ENCODE measurements around the gene VARS1.
A peak's percentile ranks its signal among the peaks of the same experiment; 100 is the strongest.
"Not testable (repeated sequence)": the region's sequence is repeated elsewhere in the genome, so short reads cannot be mapped to it uniquely, and the experiment has no call there.

VARS1 gene

GRCh38 chr6:31799781-31800180 is 4.2 kb upstream of the VARS1 start:
- Histone ChIP-seq H3K4me1 (no peaks in the 10 kb centered on the region), H3K36me3 (peaks cover 9% of the 10 kb centered on the region; the same call in 1 of the 2 replicates), H3K9me3 (no peaks in the 10 kb centered on the region), H3K4me3 (ENCODE audit: low read depth, low read length) (no peak overlapping the region), H3K27me3 (no peaks in the 10 kb centered on the region)
- TF ChIP-seq, protein P1, sequence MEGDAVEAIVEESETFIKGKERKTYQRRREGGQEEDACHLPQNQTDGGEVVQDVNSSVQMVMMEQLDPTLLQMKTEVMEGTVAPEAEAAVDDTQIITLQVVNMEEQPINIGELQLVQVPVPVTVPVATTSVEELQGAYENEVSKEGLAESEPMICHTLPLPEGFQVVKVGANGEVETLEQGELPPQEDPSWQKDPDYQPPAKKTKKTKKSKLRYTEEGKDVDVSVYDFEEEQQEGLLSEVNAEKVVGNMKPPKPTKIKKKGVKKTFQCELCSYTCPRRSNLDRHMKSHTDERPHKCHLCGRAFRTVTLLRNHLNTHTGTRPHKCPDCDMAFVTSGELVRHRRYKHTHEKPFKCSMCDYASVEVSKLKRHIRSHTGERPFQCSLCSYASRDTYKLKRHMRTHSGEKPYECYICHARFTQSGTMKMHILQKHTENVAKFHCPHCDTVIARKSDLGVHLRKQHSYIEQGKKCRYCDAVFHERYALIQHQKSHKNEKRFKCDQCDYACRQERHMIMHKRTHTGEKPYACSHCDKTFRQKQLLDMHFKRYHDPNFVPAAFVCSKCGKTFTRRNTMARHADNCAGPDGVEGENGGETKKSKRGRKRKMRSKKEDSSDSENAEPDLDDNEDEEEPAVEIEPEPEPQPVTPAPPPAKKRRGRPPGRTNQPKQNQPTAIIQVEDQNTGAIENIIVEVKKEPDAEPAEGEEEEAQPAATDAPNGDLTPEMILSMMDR (IDR thresholded peaks at IDR 0.05; ENCODE audit: low read depth, low read length), result no peak
- DNase-seq, result no peak

GRCh38 chr6:31797588-31797987 is 2.0 kb upstream of the VARS1 start:
- TF ChIP-seq, protein P1 (IDR thresholded peaks at IDR 0.05; ENCODE audit: low read depth, low read length), result no peak
- Histone ChIP-seq H3K36me3 (peaks cover 16% of the 10 kb centered on the region), H3K27me3 (no peaks in the 10 kb centered on the region), H3K4me1 (no peaks in the 10 kb centered on the region), H3K9me3 (no peaks in the 10 kb centered on the region), H3K4me3 (ENCODE audit: low read depth, low read length) (no peak overlapping the region)
- no peak for DNase-seq

GRCh38 chr6:31796993-31797385 is 1.4 kb upstream of the VARS1 start:
- no peak for DNase-seq
- TF ChIP-seq, protein P1 (IDR thresholded peaks at IDR 0.05; ENCODE audit: low read depth, low read length), result no peak

GRCh38 chr6:31794866-31795615 is 511 bp downstream of the VARS1 start:
- peaks cover 38% of the 10 kb centered on the region for H3K36me3 ChIP-seq

More at GRCh38 chr6:31796993-31797385, 1.4 kb upstream of the VARS1 start:
- no peaks in the 10 kb centered on the region for H3K4me1 ChIP-seq
- no peaks in the 10 kb centered on the region for H3K27me3 ChIP-seq
- no peaks in the 10 kb centered on the region for H3K9me3 ChIP-seq
- H3K4me3 ChIP-seq (ENCODE audit: low read depth, low read length), result no peak overlapping the region
- H3K36me3 ChIP-seq, result peaks cover 19% of the 10 kb centered on the region

DNA sequence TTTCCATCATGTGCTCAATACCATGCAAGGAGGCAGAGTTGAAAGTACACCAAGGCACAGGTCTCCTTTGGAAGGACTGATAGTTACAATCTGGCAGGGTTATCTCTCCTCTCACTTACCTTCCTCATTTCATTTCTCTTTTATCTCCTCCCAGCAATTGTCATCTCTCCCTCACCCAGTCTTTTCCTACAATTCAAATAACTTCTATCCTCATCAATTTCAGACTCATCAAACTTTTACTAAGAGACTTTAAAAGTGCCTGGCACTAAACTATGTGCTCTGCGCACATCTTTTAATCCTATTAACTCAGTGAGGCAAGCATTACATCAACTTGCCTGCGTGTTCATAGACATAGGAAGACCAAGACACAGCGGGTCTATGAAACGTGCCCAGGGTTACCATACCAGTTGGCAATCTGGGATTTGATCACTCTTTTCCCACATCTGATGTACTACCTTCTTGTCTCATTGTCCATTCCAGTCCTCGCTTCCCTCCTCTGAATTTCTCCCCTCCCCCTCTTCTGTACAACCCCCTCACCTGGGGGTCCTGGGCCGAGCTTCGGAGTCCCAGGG is 1.2 kb downstream of the VARS1 start:
- Histone ChIP-seq H3K4me1 (no peaks in the 10 kb centered on the region), H3K36me3 (peaks cover 42% of the 10 kb centered on the region), H3K4me3 (ENCODE audit: low read depth, low read length) (peak overlapping the region; percentile 100), H3K27me3 (no peaks in the 10 kb centered on the region), H3K9me3 (no peaks in the 10 kb centered on the region)
- TF ChIP-seq, protein P1 (IDR thresholded peaks at IDR 0.05; ENCODE audit: low read depth, low read length), result no peak
- no peak for DNase-seq

More at GRCh38 chr6:31794866-31795615, 511 bp downstream of the VARS1 start:
- TF ChIP-seq, protein P1 (IDR thresholded peaks at IDR 0.05; ENCODE audit: low read depth, low read length), result no peak
- no peak for DNase-seq
- Histone ChIP-seq H3K4me3 (ENCODE audit: low read depth, low read length) (peak overlapping the region; percentile 100), H3K27me3 (no peaks in the 10 kb centered on the region), H3K4me1 (no peaks in the 10 kb centered on the region), H3K9me3 (no peaks in the 10 kb centered on the region)

GRCh38 chr6:31793927-31794245 is 1.7 kb downstream of the VARS1 start:
- not testable (repeated sequence) for H3K27me3 ChIP-seq, DNase-seq, H3K4me1 ChIP-seq, H3K9me3 ChIP-seq
- H3K36me3 ChIP-seq, result peaks cover 47% of the 10 kb centered on the region
- H3K4me3 ChIP-seq (ENCODE audit: low read depth, low read length), result peak overlapping the region; percentile 100

All from BE2C (cell line).